PFSK-1 (cell line): ENCODE results near the gene NCKAP1.

Source experiments
- POLR2AphosphoS5 ChIP-seq: IDR thresholded peaks from 2 replicates; pipeline ENCODE4 v1.6.1; 2012; ENCODE audit warnings: low read depth, mild to moderate bottlenecking, control low read depth, low read length, moderate library complexity
- REST ChIP-seq, 2 experiments: IDR thresholded peaks; 2 replicates each; pipeline versions ENCODE4 v1.6.1 to v1.8.0; 2011 to 2012; ENCODE audit warnings: low read depth in 2 of 2, low read length in 2 of 2, control low read depth in 1 of 2, inconsistent platforms in 1 of 2, mild to moderate bottlenecking in 1 of 2, moderate library complexity in 1 of 2; ENCODE audit not compliant: insufficient read depth in 1 of 2
- SIN3A ChIP-seq: IDR thresholded peaks from 2 replicates; pipeline ENCODE4 v1.6.1; 2012; ENCODE audit warnings: mild to moderate bottlenecking, low read length, moderate library complexity, borderline replicate concordance; ENCODE audit not compliant: insufficient read depth

GRCh38 chr2:182973441-182974352 lies 64.6 kb downstream of the NCKAP1 start:
- no peak for TF ChIP-seq POLR2AphosphoS5
- no peak for TF ChIP-seq REST (IDR thresholded peaks at IDR 0.05; ENCODE audit: insufficient read depth in 1 of 2, low read depth in 2 of 2, low read length in 2 of 2)
- TF ChIP-seq SIN3A: no peak
